ENCODE measurements around the gene TM4SF5. TPM values are rescaled to one million over a fixed set of nuclear protein-coding genes. Genes with fewer than 3 reads are reported as not detected.

Gene TM4SF5
- total RNA-seq, 2 experiments from 2014 or later: not detected

- Mint-ChIP-seq H3K27me3 (peaks cover 45% of the 10 kb centered on the region), H3K27ac (no peak overlapping the region), H3K9me3 (no peaks in the 10 kb centered on the region), H3K36me3 (ENCODE audit: low read depth) (no peaks in the 10 kb centered on the region), H3K4me1 (ENCODE audit: low read depth) (peaks cover 22% of the 10 kb centered on the region), H3K4me3 (peak overlapping the region; percentile 72)
- ChIA-PET POLR2A (interaction anchor here (1.4 to 2.3 kb wide), 2 partner anchors 19 to 46 kb away, joined by 3 to 8 read pairs; partner anchors contain the start of genes MINK1 and PLD2), CTCF (interaction anchor here (0.6 to 3.4 kb wide), 7 partner anchors 8 to 100 kb away, joined by 3 to 15 read pairs (median 3); partner anchors contain the start of genes PLD2 and PSMB6)
- no peak for ATAC-seq
- intact Hi-C loops (cut with micrococcal nuclease): loop anchor here (5.0 kb wide), 1 partner anchor 94 kb away; no protein-coding TSS in a partner anchor
- DNase-seq: no peak
- TF ChIP-seq, protein P1, sequence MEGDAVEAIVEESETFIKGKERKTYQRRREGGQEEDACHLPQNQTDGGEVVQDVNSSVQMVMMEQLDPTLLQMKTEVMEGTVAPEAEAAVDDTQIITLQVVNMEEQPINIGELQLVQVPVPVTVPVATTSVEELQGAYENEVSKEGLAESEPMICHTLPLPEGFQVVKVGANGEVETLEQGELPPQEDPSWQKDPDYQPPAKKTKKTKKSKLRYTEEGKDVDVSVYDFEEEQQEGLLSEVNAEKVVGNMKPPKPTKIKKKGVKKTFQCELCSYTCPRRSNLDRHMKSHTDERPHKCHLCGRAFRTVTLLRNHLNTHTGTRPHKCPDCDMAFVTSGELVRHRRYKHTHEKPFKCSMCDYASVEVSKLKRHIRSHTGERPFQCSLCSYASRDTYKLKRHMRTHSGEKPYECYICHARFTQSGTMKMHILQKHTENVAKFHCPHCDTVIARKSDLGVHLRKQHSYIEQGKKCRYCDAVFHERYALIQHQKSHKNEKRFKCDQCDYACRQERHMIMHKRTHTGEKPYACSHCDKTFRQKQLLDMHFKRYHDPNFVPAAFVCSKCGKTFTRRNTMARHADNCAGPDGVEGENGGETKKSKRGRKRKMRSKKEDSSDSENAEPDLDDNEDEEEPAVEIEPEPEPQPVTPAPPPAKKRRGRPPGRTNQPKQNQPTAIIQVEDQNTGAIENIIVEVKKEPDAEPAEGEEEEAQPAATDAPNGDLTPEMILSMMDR (IDR thresholded peaks at IDR 0.05): no peak
Observed at GRCh38 chr17:4788159-4788806, 16.6 kb downstream of the TM4SF5 start.

GRCh38 chr17:4788807-4789700 is 17.4 kb downstream of the TM4SF5 start, which contains the start of gene GLTPD2:
TSS of gene GLTPD2 (plus strand) at chr17:4788964. CDS start at chr17:4789012, 48 bp downstream.
- peaks cover 22% of the 10 kb centered on the region for H3K4me1 Mint-ChIP-seq (ENCODE audit: low read depth)
- peaks cover 41% of the 10 kb centered on the region for H3K27me3 Mint-ChIP-seq
- ChIA-PET CTCF (interaction anchor here (0.6 to 3.4 kb wide), 23 partner anchors 10 to 112 kb away, joined by 3 to 15 read pairs (median 4); partner anchors contain the start of genes C17orf107, CXCL16, MED11 and PLD2), POLR2A (interaction anchor here (1.1 to 2.3 kb wide), 9 partner anchors 11 to 110 kb away, joined by 3 to 11 read pairs (median 6); partner anchors contain the start of genes ARRB2, C17orf107, MINK1 and PELP1)
- ATAC-seq: no peak
- no peaks in the 10 kb centered on the region for H3K9me3 Mint-ChIP-seq
- no peak for DNase-seq
- peak within 1 kb of the TSS; percentile 72 for H3K4me3 Mint-ChIP-seq
- TF ChIP-seq, protein P1 (IDR thresholded peaks at IDR 0.05): no peak
- intact Hi-C loops (cut with micrococcal nuclease): loop anchor here (5.0 kb wide), 1 partner anchor 93 kb away; no protein-coding TSS in a partner anchor
- H3K27ac Mint-ChIP-seq: peak within 1 kb of the TSS; percentile 20
- no peaks in the 10 kb centered on the region for H3K36me3 Mint-ChIP-seq (ENCODE audit: low read depth)

GRCh38 chr17:4789701-4789950 is 17.9 kb downstream of the TM4SF5 start:
- ChIA-PET POLR2A (interaction anchor here (0.6 to 2.3 kb wide), 11 partner anchors 10 to 150 kb away, joined by 3 to 11 read pairs (median 6); partner anchors contain the start of genes ARRB2, C17orf107, MINK1 and PELP1), CTCF (interaction anchor here (0.7 to 3.4 kb wide), 27 partner anchors 9 to 240 kb away, joined by 3 to 15 read pairs (median 4); partner anchors contain the start of genes ARRB2, C17orf107, CHRNE and CXCL16)
- Mint-ChIP-seq H3K27ac (peak overlapping the region; percentile 20), H3K27me3 (peaks cover 37% of the 10 kb centered on the region), H3K9me3 (no peaks in the 10 kb centered on the region), H3K4me3 (peak overlapping the region; percentile 72), H3K36me3 (ENCODE audit: low read depth) (no peaks in the 10 kb centered on the region), H3K4me1 (ENCODE audit: low read depth) (peaks cover 22% of the 10 kb centered on the region)
- intact Hi-C loops (cut with micrococcal nuclease): loop anchor here (5.0 kb wide), 1 partner anchor 93 kb away; no protein-coding TSS in a partner anchor
- DNase-seq: no peak
- TF ChIP-seq, protein P1 (IDR thresholded peaks at IDR 0.05): no peak
- ATAC-seq: no peak

DNA sequence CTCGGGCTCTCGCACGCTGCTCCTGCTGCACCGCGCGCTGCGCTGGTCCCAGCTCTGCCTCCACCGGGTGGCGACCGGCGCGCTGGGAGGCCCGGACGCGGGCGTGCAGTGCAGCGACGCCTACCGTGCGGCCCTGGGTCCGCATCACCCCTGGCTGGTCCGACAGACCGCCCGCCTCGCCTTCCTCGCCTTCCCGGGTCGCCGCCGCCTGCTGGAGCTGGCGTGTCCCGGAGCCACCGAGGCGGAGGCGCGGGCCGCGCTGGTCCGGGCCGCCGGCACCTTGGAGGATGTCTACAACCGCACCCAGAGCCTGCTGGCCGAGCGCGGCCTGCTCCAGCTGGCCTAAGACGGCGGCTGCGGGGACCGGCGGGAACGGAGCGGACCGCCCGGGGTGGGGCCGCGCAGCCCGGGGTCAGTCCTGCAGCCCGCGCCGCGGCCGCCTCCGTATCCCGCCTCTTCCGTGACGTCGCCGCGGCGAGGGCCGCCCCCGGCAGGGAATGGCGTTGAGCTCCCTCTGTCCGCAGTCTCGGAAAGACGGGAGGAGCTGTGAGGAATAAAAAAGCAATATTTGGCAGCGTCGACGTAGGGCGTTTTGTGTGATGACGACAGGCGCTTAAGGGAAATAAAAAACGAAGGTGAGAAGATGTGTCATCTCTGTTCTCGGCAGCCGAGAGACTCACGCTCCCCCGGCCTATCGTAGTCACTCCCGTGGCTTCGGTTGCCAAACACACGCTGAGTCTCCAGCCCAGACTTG is 18.4 kb downstream of the TM4SF5 start:
- TF ChIP-seq, protein P1 (IDR thresholded peaks at IDR 0.05): peak; percentile 91
- peak overlapping the region; percentile 91 for H3K27ac Mint-ChIP-seq
- intact Hi-C loops (cut with micrococcal nuclease): loop anchor here (5.0 kb wide), 1 partner anchor 92 kb away; no protein-coding TSS in a partner anchor

More for the DNA sequence above, 18.4 kb downstream of the TM4SF5 start:
- H3K9me3 Mint-ChIP-seq: no peaks in the 10 kb centered on the region
- H3K27me3 Mint-ChIP-seq: peaks cover 34% of the 10 kb centered on the region
- peaks cover 22% of the 10 kb centered on the region for H3K4me1 Mint-ChIP-seq (ENCODE audit: low read depth)
- H3K36me3 Mint-ChIP-seq (ENCODE audit: low read depth): no peaks in the 10 kb centered on the region
- ATAC-seq: peak; percentile 88
- POLR2A ChIA-PET: interaction anchor here (0.6 to 2.3 kb wide), 15 partner anchors 10 to 150 kb away, joined by 3 to 11 read pairs (median 4); partner anchors contain the start of genes ARRB2, C17orf107, MINK1 and PELP1
- CTCF ChIA-PET: interaction anchor here (0.7 to 3.4 kb wide), 33 partner anchors 9 to 574 kb away, joined by 3 to 15 read pairs (median 4); partner anchors contain the start of genes ARRB2, C17orf107, CHRNE and CXCL16
- peak; percentile 89 for DNase-seq
- peak overlapping the region; percentile 79 for H3K4me3 Mint-ChIP-seq

Data from activated CD8-positive, alpha-beta T cell treated with anti-CD3 and anti-CD28 coated beads for 36 hours (primary cell).